Keratinocyte (primary cell): Measurements from ENCODE around the gene SH3PXD2A. TPM values are rescaled to one million over a fixed set of nuclear protein-coding genes. Genes with fewer than 3 reads are reported as not detected.

Experiments used
- DNase-seq: peaks from one replicate; pipeline ENCODE4 v3.0.0-alpha.2; 2011; ENCODE audit warnings: low read depth, missing footprints, low spot score
- FAIRE-seq: peaks from 2 replicates; lab custom pipeline; 2011; peaks lifted over from hg19 to GRCh38; lab: Jason Lieb, UNC
- H2AFZ ChIP-seq: 2 replicates; pipeline ENCODE4 v1.6.0; 2012; ENCODE audit warnings: low read length, control low read depth, inconsistent platforms; ENCODE audit not compliant: control insufficient read depth
- H3K27ac ChIP-seq: 2 replicates; pipeline ENCODE4 v1.5.1; 2011; ENCODE audit warnings: low read length; ENCODE audit not compliant: control insufficient read depth, insufficient read depth
- H3K27me3 ChIP-seq: 3 replicates; pipeline ENCODE4 v1.6.0; 2011; ENCODE audit warnings: low read length; ENCODE audit not compliant: control insufficient read depth, insufficient read depth; ENCODE audit errors: extremely low read depth
- H3K36me3 ChIP-seq, 2 experiments: 2 replicates in 1 of 2; 3 replicates in 1 of 2; pipeline ENCODE4 v1.5.1; 2011; ENCODE audit warnings: low read length in 2 of 2, mild to moderate bottlenecking in 1 of 2; ENCODE audit not compliant: control insufficient read depth in 2 of 2, insufficient read depth in 2 of 2; ENCODE audit errors: extremely low read depth in 1 of 2
- H3K4me1 ChIP-seq: 3 replicates; pipeline ENCODE4 v1.5.1; 2011; ENCODE audit warnings: low read length; ENCODE audit not compliant: control insufficient read depth, insufficient read depth; ENCODE audit errors: extremely low read depth
- H3K4me2 ChIP-seq: 3 replicates; pipeline ENCODE4 v1.6.0; 2011; ENCODE audit warnings: low read depth, low read length; ENCODE audit not compliant: control insufficient read depth, insufficient read depth; ENCODE audit errors: extremely low read depth
- H3K4me3 ChIP-seq, 3 experiments: fragments of 200-600 bp in 1 of 3; sonication (generic) in 1 of 3; 2 replicates in 2 of 3; 3 replicates in 1 of 3; pipeline ENCODE4 v1.5.1; 2011 to 2016; ENCODE audit warnings: low read length in 3 of 3, mild to moderate bottlenecking in 3 of 3, control low read depth in 2 of 3, inconsistent platforms in 1 of 3, low read depth in 1 of 3, mixed read lengths in 1 of 3, mixed run types in 1 of 3, moderate library complexity in 1 of 3; ENCODE audit not compliant: control insufficient read depth in 2 of 3, insufficient read depth in 2 of 3; ENCODE audit errors: extremely low read depth in 1 of 3
- H3K79me2 ChIP-seq: 2 replicates; pipeline ENCODE4 v1.6.0; 2012; ENCODE audit warnings: low read length; ENCODE audit not compliant: control insufficient read depth, insufficient read depth
- H3K9ac ChIP-seq: 3 replicates; pipeline ENCODE4 v1.6.0; 2011; ENCODE audit warnings: low read length; ENCODE audit not compliant: control insufficient read depth, insufficient read depth; ENCODE audit errors: extremely low read depth
- H3K9me1 ChIP-seq: 3 replicates; pipeline ENCODE4 v1.6.0; 2011; ENCODE audit warnings: low read length; ENCODE audit not compliant: control insufficient read depth, insufficient read depth; ENCODE audit errors: extremely low read depth
- H3K9me3 ChIP-seq: 2 replicates; pipeline ENCODE4 v1.5.1; 2012; ENCODE audit warnings: low read depth, low read length; ENCODE audit not compliant: control insufficient read depth
- H4K20me1 ChIP-seq: 3 replicates; pipeline ENCODE4 v1.6.0; 2011; ENCODE audit warnings: low read length; ENCODE audit not compliant: control insufficient read depth, insufficient read depth; ENCODE audit errors: extremely low read depth
- EZH2 ChIP-seq: IDR thresholded peaks from one replicate; pipeline ENCODE4 v1.6.1; 2012; ENCODE audit warnings: inconsistent platforms, mild to moderate bottlenecking, low read length, moderate library complexity
- dilution Hi-C: fragments of 300-500 bp; cut with MboI; formaldehyde crosslinking; loops from one replicate; pipeline ENCODE4 v1.7.0; 2020; ENCODE audit warnings: low sequenced_read_pairs; ENCODE audit not compliant: extremely low pct_ligation_motif_present
- polyA plus RNA-seq, 5 experiments: library from polyadenylated mRNA; depleted of rRNA in 3 of 5; stranded (reverse) in 3 of 5; stranded (forward) in 1 of 5; unstranded in 1 of 5; fragments of >200 nt; gene quantifications; 1 replicate in 1 of 5; 2 replicates in 3 of 5; 3 replicates in 1 of 5; pipeline versions ENCODE4 v1.2.1 to v1.2.3, GENCODE V29; 2011 to 2012; ENCODE audit warnings: missing spikeins in 2 of 5, low read depth in 1 of 5, low replicate concordance in 1 of 5
- TF ChIP-seq, protein P1 (sequence below), 3 experiments: IDR thresholded peaks in 1 of 3; conservative IDR thresholded peaks in 1 of 3; optimal IDR thresholded peaks in 1 of 3; 2 replicates in 2 of 3; 3 replicates in 1 of 3; pipeline versions ENCODE3 to v1.5.1; 2011; ENCODE audit warnings: low read length in 3 of 3, mild to moderate bottlenecking in 3 of 3, moderate library complexity in 2 of 3, control low read depth in 1 of 3, inconsistent platforms in 1 of 3; ENCODE audit not compliant: insufficient read depth in 2 of 3; ENCODE audit errors: extremely low read depth in 1 of 3

SH3PXD2A gene
- polyA plus RNA-seq, 1 donor (not counting 4 experiments of a cell fraction or from before 2014, with no cell fraction given), result 33.9 TPM

DNA sequence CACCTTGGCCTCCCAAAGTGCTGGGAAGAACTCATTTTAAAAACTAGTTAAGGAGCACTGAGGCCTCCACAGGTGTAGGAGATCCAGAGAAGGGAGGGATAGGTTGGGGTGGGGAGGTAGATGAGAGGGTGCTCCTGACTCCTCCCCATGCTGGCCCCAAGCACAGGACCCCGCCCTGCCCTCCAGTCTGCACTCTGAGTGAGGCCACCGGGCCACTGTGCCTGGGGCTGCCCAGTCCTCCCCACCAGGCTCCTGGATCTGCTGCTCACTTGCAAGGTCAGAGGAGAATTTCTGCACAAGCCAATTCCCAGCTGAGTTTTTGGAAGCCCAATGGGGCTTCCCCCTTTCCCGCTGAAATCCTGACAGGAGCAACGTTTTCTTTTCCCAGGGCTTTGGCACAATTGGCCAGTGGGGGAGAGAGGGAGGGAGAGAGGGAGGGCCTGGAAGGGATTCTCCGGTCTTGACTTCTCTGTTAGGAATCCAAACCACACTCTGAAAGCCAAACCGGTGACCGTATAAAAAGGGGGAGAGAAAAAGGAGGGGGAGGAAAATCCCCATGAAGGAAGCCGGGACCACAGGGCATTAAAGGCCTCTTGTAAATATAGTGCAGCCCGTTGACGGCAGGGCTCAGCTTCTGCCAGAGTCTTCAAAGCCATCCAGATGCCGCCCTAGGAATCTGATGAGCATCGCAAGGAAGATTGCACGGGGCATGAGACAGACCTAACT lies 116.2 kb downstream of the SH3PXD2A start:
- peaks cover 7 to 43% of the 10 kb centered on the region in 2 experiments for H3K36me3 ChIP-seq
- peak; percentile 85 for FAIRE-seq
- peaks cover 9% of the 10 kb centered on the region for H3K9me1 ChIP-seq
- peaks cover 12% of the 10 kb centered on the region for H4K20me1 ChIP-seq
- peak overlapping the region; percentile 70 for H3K4me2 ChIP-seq
- no peaks in the 10 kb centered on the region for H3K27me3 ChIP-seq
- TF ChIP-seq EZH2, result no peak
- TF ChIP-seq, protein P1, sequence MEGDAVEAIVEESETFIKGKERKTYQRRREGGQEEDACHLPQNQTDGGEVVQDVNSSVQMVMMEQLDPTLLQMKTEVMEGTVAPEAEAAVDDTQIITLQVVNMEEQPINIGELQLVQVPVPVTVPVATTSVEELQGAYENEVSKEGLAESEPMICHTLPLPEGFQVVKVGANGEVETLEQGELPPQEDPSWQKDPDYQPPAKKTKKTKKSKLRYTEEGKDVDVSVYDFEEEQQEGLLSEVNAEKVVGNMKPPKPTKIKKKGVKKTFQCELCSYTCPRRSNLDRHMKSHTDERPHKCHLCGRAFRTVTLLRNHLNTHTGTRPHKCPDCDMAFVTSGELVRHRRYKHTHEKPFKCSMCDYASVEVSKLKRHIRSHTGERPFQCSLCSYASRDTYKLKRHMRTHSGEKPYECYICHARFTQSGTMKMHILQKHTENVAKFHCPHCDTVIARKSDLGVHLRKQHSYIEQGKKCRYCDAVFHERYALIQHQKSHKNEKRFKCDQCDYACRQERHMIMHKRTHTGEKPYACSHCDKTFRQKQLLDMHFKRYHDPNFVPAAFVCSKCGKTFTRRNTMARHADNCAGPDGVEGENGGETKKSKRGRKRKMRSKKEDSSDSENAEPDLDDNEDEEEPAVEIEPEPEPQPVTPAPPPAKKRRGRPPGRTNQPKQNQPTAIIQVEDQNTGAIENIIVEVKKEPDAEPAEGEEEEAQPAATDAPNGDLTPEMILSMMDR (optimal IDR thresholded peaks at IDR 0.05 in 1 of 3, IDR thresholded peaks at IDR 0.05 in 1 of 3, conservative IDR thresholded peaks at IDR 0.05 in 1 of 3; ENCODE audit: extremely low read depth in 1 of 3, insufficient read depth in 2 of 3, low read length in 3 of 3), result no peak
- no peak overlapping the region for H2AFZ ChIP-seq
- H3K9ac ChIP-seq, result peak overlapping the region; percentile 55
- no peaks in the 10 kb centered on the region for H3K9me3 ChIP-seq
- H3K27ac ChIP-seq, result peak overlapping the region; percentile 85
- no peak for DNase-seq
- H3K79me2 ChIP-seq, result peaks cover 80% of the 10 kb centered on the region
- dilution Hi-C loops, result no loop called here
- peaks cover 83% of the 10 kb centered on the region for H3K4me1 ChIP-seq
- H3K4me3 ChIP-seq, result peak overlapping the region in 1 of 3 experiments; percentile 19

DNA sequence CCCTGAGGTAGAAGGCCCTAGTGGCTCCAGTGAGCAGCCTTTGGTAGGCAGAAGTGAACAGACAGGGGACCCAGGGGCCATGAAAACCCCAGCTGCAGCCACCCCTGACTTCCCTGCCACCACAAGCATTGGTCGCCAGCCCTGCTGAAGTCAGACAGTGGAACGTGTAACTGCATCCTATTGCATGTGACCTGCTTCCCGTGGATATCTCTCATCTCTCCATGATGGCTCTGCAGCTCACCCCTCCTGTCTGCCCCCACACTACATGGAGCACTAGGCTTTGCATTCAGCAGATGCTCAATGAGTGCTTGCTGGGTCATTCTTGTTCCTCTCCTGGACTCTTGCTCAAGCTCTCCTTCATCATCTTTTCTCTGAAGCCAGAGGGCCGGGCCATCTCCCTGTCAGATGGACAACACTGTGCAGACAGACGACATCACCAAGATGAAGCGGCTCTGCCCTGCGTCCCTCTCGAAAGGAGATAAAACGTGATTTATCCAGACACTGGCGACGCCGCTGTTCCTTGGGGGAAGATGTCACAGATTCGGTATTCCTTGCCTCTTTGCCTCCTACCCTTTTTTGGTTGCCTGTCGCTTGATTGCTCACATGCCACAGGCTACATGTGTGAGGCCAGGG lies 117.5 kb downstream of the SH3PXD2A start:
- no peak overlapping the region for H3K4me2 ChIP-seq
- peak overlapping the region; percentile 3 for H3K27ac ChIP-seq
- H3K27me3 ChIP-seq, result no peaks in the 10 kb centered on the region
- dilution Hi-C loops, result no loop called here
- H3K4me3 ChIP-seq, result no peak overlapping the region
- H3K36me3 ChIP-seq, result peaks cover 12 to 45% of the 10 kb centered on the region in 2 experiments
- peaks cover 12% of the 10 kb centered on the region for H4K20me1 ChIP-seq
- TF ChIP-seq, protein P1 (optimal IDR thresholded peaks at IDR 0.05 in 1 of 3, IDR thresholded peaks at IDR 0.05 in 1 of 3, conservative IDR thresholded peaks at IDR 0.05 in 1 of 3; ENCODE audit: extremely low read depth in 1 of 3, insufficient read depth in 2 of 3, low read length in 3 of 3), result no peak
- no peak for TF ChIP-seq EZH2
- DNase-seq (no peak), FAIRE-seq (no peak)
- no peak overlapping the region for H2AFZ ChIP-seq
- H3K4me1 ChIP-seq, result peaks cover 80% of the 10 kb centered on the region
- H3K9ac ChIP-seq, result no peak overlapping the region
- no peaks in the 10 kb centered on the region for H3K9me3 ChIP-seq
- H3K9me1 ChIP-seq, result peaks cover 7% of the 10 kb centered on the region
- peaks cover 81% of the 10 kb centered on the region for H3K79me2 ChIP-seq
